AG04449 (cell line): Measurements from ENCODE around the gene EPSTI1.

ENCODE experiments used
- CTCF ChIA-PET: fragments of 350-600 bp; formaldehyde crosslinking; extraction: SDS; loops from one replicate; lab custom pipeline; 2021; ENCODE audit warnings: antibody characterized with exemption; lab: Yijun Ruan, JAX
- POLR2A ChIA-PET: fragments of 400-600, 350-600 bp; formaldehyde crosslinking; extraction: SDS; loops from one replicate; lab custom pipeline; 2020; ENCODE audit warnings: antibody characterized with exemption, inconsistent platforms; lab: Yijun Ruan, JAX
- DNase-seq: peaks from one replicate; pipeline ENCODE4 v3.0.0-alpha.2; 2010; ENCODE audit warnings: low read depth, low spot score
- H3K4me3 ChIP-seq: 2 replicates; pipeline ENCODE4 v1.5.1; 2011; ENCODE audit warnings: low read depth, mild to moderate bottlenecking, control low read depth, low read length
- TF ChIP-seq, protein P1 (sequence below): IDR thresholded peaks from one replicate; pipeline ENCODE4 v1.5.1; 2011; ENCODE audit warnings: mild to moderate bottlenecking, moderate library complexity, low read length, control low read depth, inconsistent platforms; ENCODE audit not compliant: insufficient read depth; ENCODE audit errors: missing control alignments

Gene EPSTI1

DNA sequence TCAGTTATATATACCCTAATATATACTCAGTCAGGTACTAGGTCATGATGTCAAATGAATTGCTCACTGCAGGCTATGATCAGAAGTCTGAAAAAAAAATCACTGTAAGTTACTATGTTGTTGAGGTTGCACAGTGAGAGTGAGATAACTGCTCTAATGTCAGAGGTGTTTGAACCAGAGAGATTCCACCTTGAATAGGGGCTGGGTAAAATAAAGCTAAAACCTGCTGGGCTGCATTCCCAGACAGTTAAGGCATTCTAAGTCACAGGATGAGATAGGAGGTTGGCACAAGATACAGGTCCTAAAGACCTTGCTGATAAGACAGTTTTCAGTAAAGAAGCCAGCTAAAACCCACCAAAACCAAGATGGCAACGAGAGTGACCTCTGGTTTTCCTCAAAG, 10.2 kb downstream of the EPSTI1 start:
- TF ChIP-seq, protein P1, sequence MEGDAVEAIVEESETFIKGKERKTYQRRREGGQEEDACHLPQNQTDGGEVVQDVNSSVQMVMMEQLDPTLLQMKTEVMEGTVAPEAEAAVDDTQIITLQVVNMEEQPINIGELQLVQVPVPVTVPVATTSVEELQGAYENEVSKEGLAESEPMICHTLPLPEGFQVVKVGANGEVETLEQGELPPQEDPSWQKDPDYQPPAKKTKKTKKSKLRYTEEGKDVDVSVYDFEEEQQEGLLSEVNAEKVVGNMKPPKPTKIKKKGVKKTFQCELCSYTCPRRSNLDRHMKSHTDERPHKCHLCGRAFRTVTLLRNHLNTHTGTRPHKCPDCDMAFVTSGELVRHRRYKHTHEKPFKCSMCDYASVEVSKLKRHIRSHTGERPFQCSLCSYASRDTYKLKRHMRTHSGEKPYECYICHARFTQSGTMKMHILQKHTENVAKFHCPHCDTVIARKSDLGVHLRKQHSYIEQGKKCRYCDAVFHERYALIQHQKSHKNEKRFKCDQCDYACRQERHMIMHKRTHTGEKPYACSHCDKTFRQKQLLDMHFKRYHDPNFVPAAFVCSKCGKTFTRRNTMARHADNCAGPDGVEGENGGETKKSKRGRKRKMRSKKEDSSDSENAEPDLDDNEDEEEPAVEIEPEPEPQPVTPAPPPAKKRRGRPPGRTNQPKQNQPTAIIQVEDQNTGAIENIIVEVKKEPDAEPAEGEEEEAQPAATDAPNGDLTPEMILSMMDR = no peak
- ChIA-PET POLR2A (no interaction called here), CTCF (interaction anchor here (0.7 to 6.2 kb wide), 4 partner anchors 8 to 13 kb away, joined by 3 to 59 read pairs (median 4); partner anchors contain the start of gene EPSTI1)
- DNase-seq = no peak
- no peak overlapping the region for H3K4me3 ChIP-seq

- H3K4me3 ChIP-seq = no peak overlapping the region
- peak; percentile 53 for DNase-seq
- POLR2A ChIA-PET = interaction anchor here (0.6 kb wide), 1 partner anchor 11 kb away, joined by 3 read pairs; no protein-coding TSS in a partner anchor
- TF ChIP-seq, protein P1 = no peak
- CTCF ChIA-PET = interaction anchor here (1.0 to 6.2 kb wide), 4 partner anchors 9 to 386 kb away, joined by 3 to 59 read pairs (median 4); no protein-coding TSS in a partner anchor
These were observed 10.7 kb downstream of the EPSTI1 start for GRCh38 chr13:42981317-42981716.

DNA sequence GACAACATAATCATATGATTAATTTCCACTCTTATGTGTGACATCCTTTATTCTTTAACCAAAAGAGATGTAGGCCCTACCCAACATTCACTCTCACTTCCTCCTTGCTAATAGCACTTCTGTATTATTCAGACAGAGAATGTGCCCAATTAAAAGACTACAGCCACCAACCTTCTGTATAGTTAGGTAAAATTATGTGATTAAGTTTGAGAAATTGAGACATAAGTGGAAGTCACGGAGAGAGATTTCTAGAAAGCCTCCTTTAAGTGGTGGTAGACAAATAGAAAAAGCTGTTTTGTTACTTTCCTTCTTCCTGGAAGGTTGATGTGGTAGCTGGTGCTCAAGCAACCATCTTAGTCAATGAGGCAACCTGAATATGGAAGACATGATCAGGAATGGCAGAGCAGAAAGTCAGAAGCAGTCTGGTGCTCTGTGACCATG, 14.8 kb downstream of the EPSTI1 start:
- H3K4me3 ChIP-seq = no peak overlapping the region
- POLR2A ChIA-PET = no interaction called here
- TF ChIP-seq, protein P1 = no peak
- CTCF ChIA-PET = no interaction called here
- DNase-seq = no peak

GRCh38 chr13:42976066-42976465, 16.0 kb downstream of the EPSTI1 start:
- ChIA-PET CTCF (interaction anchor here (0.9 to 1.0 kb wide), 2 partner anchors 12 to 16 kb away, joined by 3 read pairs; partner anchors contain the start of gene EPSTI1), POLR2A (no interaction called here)
- DNase-seq = no peak
- TF ChIP-seq, protein P1 = no peak
- H3K4me3 ChIP-seq = no peak overlapping the region

DNA sequence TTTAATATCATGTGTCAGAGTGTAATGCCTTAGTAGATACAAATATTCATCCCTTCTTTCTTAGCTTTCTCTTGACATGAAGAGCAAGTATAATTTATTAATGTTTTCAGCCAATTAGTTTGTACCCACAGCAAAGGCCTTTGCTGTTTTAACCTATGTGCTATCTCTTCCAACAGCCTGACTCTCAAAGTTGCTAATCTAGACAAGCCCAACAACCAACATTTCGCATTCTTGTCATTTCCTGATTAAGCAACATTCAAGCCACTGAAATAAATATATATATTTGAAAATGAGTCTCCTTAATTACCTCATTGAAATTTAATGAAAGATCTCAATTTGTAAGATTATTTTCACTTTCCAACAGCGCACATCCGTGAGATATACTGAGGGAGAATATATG, 18.5 kb downstream of the EPSTI1 start:
- ChIA-PET POLR2A (no interaction called here), CTCF (interaction anchor here (1.1 to 3.4 kb wide), 2 partner anchors 17 to 104 kb away, joined by 4 to 25 read pairs; partner anchors contain the start of gene EPSTI1)
- no peak for DNase-seq
- no peak overlapping the region for H3K4me3 ChIP-seq
- TF ChIP-seq, protein P1 = no peak

GRCh38 chr13:42971691-42972347, 20.2 kb downstream of the EPSTI1 start:
- no peak overlapping the region for H3K4me3 ChIP-seq
- DNase-seq = no peak
- CTCF ChIA-PET = interaction anchor here (0.7 to 3.4 kb wide), 17 partner anchors 10 to 832 kb away, joined by 3 to 25 read pairs (median 4); partner anchors contain the start of gene EPSTI1
- POLR2A ChIA-PET = no interaction called here
- TF ChIP-seq, protein P1 = no peak
